GM21528 (cell line): Measurements from ENCODE around the gene ZBED1.
"Not testable (repeated sequence)": the region's sequence is repeated elsewhere in the genome, so short reads cannot be mapped to it uniquely, and the experiment has no call there.

Experiments used
- ATAC-seq: cut with Tn5 transposase; IDR thresholded peaks from one replicate; pipeline ENCODE4 v1.9.1; 2021; ENCODE audit warnings: mild to moderate bottlenecking, moderate library complexity; ENCODE audit not compliant: unreplicated experiment, low FRiP score

ZBED1 gene

GRCh38 chrX:2500803-2501558 is at the start of gene ZBED1, which contains the start of gene DHRSX:
ZBED1 (minus strand) TSS chrX:2500976; CDS start chrX:2490719, 10,257 bp downstream.
DHRSX (minus strand) TSS chrX:2500976; CDS start chrX:2500925, 51 bp downstream.
- ATAC-seq: peak; percentile 60

DNA sequence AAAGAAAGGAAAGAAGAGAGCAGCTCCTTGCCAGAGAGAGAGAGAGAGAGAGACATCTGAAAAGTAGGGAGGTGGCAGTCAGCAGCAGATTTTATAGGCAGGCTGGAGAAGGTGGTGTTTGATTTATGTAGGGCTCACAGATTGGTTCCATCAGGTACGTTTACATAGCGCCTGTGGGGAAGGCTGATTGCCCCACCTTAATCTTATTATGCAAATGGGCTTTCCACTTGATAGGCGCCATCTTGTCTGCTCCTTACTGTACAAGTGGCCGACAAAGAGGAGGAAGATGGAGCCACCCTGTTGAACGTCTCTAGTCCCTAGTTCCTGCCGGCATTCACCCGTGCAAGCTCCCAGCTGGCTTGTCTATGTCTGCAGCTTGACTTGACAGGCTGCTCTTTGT is 49.1 kb upstream of the ZBED1 start:
- ATAC-seq: no peak

GRCh38 chrX:2548711-2549423 is 48.1 kb upstream of the ZBED1 start:
- ATAC-seq: no peak

DNA sequence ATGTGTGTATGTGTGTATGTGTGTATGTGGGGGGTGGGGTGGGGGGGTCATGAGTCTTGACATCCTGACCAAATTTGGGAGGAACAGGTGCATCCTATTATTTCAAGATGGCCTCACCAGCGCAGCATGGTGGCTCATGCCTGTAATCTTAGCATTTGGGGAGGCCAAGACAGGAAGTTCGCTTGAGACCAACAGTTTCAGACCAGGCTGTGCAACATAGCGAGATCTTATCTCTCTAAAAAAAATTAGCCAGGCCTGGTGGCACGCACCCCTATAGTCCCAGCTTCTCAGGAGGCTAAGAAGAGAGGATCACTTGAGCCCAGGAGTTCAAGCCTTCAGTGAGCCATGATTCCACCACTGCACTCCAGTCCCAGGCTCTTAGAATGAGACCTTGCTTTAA is 47.0 kb upstream of the ZBED1 start:
- no peak for ATAC-seq

- ATAC-seq: no peak
Observed at GRCh38 chrX:2546496-2546895, 45.7 kb upstream of the ZBED1 start.

GRCh38 chrX:2545144-2545543 is 44.4 kb upstream of the ZBED1 start:
- ATAC-seq: no peak

DNA sequence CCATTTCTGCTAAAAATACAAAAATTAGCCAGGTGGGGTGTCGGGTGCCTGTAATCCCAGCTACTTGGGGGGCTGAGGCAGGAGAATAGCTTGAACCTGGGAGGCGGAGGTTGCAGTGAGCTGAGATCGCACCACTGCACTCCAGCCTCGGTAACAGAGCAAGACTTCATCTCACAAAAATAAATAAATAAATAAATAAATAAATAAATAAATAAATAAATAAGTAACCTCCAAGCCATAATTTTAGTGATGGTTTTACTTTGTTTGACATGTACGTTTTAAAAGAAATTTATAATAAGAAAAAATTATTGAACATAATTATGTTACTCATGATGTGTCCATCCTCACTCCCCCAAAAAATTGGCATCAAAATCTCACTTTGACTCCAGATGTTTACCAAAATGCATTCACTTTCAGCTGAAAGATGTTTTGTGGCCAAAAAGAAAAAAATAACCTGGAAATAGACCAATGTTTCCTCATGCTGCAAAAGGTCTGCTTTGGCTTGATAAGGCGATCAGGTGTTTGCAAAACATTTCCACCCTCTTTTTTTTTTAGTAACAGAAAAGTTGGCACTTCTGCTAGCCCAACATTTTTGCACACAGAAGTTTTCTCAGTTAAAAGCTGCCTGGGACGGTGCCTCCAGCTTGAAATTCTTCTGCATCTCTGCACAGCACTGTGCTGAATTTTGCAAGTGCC is 42.2 kb upstream of the ZBED1 start:
- no peak for ATAC-seq

DNA sequence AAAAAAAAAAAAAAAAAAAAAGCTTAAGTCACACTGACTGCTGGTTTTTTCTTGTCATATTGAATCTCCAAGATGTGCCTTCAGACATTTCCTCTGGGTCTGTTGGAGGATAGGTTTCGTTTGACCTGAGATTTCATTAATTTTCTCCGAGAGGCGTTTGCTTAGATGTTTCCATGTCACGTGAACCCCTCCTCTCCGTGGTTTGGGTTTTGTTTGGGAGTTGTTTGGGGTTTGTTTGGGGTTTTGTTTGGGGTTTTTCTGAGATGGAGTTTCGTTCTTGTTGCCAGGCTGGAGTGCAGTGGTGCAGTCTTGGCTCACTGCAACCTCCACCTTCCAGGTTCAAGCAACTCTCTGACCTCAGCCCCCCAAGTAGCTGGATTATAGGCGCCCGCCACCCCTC is 40.8 kb upstream of the ZBED1 start:
- no peak for ATAC-seq

- ATAC-seq: no peak
Observed at GRCh38 chrX:2540426-2540947, 39.7 kb upstream of the ZBED1 start.

DNA sequence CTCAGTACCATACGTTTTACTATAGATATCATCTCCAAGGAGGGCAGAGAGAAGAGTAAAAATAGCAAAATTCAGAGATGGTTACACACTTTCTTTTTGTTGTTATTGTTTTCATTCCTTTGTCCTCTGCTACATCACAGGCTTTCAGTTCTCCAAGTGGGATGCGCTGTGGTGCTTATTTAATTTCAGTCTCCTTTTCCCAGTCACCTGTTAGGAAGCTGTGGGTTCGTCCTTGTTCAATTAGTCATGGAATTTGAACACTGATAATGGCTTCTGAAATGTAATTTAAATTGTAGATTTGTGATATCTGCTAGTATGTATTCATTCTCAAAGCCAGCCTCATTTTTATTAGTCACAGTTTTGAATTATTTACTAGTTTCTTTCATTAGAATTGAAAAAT is 38.8 kb upstream of the ZBED1 start:
- no peak for ATAC-seq

DNA sequence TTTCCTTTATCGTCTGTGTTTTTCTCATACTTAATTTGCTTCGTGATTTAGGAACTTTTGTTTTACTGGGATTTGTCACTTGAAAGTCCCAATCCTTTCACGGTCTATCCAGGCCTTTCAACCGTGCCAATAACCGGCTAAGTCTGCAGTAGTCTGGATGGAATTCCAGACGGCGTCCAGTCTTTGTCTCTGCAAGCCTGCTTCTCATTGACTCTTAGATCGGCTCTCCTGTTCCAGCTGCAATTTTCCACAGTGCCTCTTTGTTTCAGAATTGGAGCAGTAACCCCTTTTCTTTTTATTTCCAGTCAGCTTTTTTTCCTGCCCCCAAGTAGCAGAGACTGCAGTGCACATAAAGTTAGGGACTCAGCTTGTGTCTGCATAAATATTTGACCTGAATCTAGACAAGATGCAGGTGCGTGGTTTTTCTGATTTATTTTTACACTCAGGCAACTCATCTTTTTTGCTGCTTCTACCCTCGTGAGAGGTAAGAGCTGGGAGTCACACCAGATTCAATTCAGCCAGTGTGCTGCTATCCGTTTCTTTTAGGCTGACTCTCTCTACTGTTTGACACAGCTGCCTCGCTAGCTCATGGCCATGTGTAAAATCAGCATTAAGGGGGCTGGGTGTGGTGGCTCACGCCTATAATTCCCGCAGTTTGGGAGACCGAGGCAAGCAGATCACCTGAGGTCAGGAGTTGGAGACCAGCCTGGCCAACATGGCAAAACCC is 37.4 kb upstream of the ZBED1 start:
- ATAC-seq: no peak

GRCh38 chrX:2536974-2537373 is 36.2 kb upstream of the ZBED1 start:
- ATAC-seq: no peak

- no peak for ATAC-seq
Observed at GRCh38 chrX:2536141-2536540, 35.4 kb upstream of the ZBED1 start.

DNA sequence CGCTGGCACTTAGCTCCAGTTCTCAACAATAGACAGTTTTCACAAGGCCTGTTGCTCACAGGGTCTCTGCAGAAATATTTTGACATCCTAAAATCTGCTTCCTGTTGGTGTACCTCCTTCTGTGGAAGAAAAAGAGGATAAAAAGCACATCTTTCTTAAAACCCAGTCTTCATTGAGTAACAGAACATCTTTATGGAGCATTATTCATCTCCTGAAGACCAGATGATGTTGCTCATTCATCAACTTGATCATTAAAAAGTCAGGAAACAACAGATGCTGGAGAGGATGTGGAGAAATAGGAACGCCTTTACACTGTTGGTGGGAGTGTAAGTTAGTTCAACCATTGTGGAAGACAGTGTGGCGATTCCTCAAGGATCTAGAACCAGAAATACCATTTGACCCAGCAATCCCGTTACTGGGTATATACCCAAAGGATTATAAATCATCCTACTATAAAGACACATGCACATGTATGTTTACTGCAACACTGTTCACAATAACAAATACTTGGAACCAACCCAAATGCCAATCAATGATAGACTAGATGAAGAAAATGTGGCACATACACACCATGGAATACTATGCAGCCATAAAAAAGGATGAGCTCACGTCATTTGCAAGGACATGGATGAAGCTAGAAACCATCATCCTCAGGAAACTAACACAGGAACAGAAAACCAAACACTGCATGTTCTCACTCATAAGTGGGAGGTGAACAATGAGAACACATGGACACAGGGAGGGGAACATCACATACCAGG is 33.7 kb upstream of the ZBED1 start:
- ATAC-seq: not testable (repeated sequence)

DNA sequence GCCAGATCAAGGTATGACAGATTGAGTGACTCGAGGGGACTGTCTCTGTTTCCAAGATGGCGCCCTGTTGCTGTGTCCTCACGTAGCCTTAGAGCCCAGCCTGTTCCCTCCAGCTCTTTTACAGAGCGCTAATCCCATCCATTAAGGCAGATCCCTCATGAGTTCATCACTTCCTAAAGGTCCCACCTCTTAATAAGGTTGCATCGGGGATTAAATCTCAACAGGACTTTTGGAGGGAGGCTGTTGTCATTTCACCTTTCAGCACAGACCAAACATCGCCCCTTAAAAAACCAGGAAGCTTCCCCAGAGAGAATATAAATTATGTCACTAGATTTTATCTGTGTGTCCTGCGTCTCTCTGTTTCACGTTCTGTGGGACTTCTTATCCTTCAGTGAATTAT is 32.6 kb upstream of the ZBED1 start:
- no peak for ATAC-seq

DNA sequence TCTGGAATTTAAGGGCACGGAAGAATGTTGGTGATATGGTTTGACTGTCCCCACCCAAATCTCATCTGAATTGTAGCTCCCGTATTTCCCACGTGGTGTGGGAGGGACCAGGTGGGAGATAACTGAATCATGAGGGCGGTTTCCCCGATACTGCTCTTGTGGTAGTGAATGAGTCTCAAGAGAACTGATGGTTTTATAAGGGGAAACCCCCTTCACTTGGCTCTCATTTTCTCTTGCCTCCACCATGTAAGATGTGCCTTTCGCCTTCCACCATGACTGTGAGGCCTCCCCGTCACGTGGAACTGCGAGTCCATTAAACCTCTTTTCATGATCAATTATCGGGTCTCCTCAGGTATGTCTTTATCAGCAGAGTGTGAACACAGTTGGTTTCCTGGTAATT is 25.6 kb upstream of the ZBED1 start:
- ATAC-seq: no peak

DNA sequence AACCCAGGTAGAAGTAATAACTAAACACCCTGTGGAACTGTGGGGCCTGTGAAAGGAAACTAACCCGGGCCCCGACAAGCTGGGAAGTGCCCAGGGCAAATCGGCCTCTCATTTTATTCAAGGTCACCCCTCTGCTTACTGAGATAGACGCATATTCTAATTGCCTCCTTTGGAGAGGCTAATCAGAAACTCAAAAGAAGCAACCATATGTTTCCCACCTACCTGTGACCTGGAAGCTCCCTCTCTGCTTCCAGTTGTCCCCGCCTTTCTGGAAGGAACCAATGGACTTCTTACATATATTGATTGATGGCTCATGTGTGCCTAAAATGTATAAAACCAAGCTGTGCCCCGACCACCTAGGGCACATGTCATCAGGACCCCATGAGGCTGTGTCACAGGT is 23.1 kb upstream of the ZBED1 start:
- ATAC-seq: no peak

- ATAC-seq: peak; percentile 35
Observed at GRCh38 chrX:2521927-2522386, 21.2 kb upstream of the ZBED1 start.

GRCh38 chrX:2521092-2521926 is 20.5 kb upstream of the ZBED1 start:
- ATAC-seq: peak; percentile 81
